NCI-H526 (cell line): ENCODE data around the gene GPRC5D.

Experiments
- DNase-seq, 2 experiments: peaks; one replicate each; lab custom pipeline; 2025; lab: John Stamatoyannopoulos, UW

GPRC5D gene

DNA sequence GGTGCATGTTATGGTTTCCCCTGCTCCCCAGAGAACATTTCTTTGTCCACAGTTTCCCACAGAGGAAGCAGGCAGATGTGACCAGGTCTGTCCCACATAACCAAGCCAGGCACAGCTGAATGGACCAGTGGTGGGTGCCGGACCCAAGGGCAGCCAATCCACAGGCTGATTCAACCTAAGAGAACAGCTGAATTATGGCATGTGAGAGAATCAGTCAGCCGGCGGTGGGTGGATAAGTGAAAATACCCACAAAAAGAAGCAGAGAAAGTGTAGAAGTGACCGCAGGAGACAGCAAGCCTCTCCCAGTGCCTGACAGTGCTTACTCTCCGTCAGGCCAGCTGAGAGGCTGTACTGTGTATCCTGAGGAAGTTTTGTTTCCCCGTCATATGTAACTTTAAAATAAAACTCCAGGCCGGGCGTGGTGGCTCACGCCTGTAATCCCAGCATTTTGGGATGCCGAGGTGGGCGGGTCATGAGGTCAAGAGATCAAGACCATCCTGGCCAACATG is 14.9 kb downstream of the GPRC5D start:
- DNase-seq: no peak

DNA sequence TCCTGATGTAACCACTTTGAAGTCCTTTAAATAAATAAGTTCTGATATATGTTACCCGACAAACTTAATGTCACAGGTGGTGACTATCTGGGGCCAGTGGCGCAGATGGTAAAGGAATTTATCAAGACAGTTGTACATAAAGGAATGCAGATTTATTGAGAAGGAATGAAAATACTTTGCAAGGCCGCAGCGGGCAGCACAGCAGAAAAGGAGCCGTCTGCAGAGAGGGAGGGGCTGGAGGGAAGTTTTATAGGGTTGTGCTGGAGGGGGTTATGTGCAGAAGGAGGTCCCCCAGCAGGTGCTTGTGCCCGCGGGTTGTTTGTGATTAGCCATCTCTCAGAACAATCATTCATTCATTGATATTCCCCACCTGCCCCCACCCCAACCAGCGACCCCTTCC is 17.4 kb downstream of the GPRC5D start:
- DNase-seq: no peak

GRCh38 chr12:12933742-12934141 is 18.2 kb downstream of the GPRC5D start:
- DNase-seq: peak; percentile 26 to 46

DNA sequence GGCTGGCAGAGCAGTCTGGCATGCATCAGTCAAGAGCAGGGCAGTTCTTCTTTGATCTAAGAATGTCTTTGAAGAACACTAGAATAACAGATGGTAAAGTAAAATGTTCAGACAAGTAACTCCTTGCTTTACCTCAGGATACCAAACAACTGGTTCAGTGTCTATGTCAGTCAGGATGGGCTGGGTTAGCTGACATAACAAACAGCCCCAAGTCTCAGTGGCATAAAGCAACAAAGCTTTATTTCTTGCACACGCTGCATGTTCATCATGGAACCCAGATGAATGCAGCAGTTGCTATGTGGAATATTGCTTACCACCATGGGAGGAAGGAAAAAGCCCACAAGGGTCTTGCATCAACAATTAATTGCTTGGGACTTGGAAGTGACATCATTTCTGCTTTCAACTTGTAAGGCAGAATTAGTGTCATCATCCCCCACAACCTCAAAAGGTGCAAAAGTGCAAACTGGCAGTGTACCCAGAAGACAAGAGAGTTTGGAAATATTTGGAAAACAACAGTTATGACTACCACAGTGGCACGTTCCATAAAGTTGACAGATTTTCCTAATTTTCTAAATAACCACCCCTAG is 21.2 kb downstream of the GPRC5D start:
- DNase-seq: no peak

- DNase-seq: no peak
These were observed 22.3 kb downstream of the GPRC5D start for GRCh38 chr12:12929696-12930095.

DNA sequence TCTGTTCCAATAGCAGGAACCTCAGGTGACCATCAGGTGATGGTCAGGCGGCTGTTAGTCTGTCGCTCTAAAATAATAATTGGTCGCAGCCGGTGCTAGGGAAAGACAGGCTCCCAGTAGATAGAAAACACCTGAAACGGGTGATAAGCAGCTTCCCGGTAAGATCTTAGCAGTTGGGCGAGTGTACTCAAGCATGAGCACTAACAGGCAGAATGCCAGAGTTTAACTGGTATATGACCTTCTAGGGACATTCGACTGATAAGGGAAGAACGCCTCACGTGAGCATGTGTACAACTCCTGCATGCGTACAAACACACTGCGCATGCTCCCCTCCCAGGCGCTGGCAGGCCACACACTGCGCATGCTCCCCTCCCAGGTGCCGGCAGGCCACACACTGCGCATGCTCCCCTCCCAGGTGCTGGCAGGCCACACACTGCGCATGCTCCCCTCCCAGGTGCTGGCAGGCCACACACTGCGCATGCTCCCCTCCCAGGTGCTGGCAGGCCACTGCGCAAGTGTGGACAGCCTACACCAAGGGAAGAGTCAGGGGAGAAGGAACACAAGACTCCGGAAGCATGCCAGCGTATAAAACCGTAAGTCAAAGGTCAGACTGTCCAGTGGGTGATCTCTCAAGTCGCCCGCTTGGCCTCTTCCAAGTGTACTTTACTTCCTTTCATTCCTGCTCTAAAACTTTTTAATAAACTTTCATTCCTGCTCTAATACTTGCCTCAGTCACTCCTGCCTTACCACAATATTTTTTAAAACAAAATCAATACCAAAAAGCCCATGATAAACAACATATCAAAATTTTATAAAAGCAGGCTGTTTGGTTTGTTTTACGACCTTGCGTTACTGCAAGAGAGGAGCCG is 24.5 kb downstream of the GPRC5D start:
- DNase-seq: peak; percentile 52 to 91

GRCh38 chr12:12926571-12927071 is 25.3 kb downstream of the GPRC5D start:
- DNase-seq: no peak

DNA sequence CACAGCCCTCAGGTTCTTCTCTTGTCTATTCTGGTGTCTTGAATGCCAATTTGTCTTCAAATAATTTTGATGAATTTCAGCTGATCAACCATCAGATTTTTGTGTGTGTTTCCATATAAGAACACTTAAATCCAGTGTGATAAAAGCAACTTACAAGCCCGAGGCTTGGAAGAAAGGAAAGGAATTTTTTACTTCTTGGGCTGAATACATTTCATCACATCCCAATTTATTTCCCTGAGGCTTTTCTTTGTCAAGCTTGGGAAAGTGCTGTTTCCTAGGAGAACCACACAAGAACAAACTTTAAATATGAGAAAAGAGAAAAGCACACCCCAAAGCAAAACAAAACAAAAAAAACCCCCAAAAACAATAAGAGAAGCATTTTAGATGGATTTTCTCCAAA is 26.6 kb downstream of the GPRC5D start:
- DNase-seq: no peak

- DNase-seq: no peak
These were observed 27.8 kb downstream of the GPRC5D start for GRCh38 chr12:12924169-12924568.

DNA sequence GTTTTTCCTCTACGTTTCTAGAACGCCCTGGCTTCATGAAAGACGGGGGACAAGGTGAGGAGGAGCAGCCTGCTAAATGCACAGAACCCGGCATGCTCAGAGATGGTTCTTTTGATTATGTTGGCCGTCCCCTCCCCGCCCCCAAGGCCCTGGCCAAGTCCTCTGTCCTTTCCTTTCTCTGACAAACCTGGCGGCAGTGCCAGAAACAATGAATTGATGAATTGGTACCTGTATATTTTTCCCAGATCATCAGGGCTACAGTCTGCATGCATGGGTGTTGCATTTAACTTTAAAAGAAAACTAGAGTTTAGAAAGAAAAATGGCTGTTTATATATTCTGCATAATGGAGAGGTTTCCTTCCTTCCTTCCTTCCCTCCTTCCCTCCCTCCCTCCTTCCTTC is 29.0 kb downstream of the GPRC5D start:
- DNase-seq: no peak

DNA sequence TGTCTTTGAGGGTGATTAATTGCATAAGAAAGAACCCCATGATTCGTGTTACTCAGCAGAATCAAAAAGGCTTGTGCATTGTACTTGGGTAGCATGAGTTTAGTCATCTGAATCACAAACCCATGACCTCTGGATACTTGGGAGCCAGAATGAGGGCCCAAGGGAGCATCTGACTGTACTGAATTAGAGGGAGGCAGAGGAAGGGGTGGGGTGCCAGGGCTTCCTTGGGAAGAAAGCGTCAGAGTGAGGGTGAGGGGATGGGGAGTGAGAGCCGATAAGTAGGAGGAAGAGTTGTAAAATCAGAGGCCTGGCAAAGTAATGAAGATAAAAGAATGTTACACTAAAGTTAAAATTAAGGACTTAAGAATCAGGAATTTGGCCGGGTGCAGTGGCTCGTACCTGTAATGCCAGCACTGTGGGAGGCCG is 29.8 kb downstream of the GPRC5D start:
- DNase-seq: no peak

DNA sequence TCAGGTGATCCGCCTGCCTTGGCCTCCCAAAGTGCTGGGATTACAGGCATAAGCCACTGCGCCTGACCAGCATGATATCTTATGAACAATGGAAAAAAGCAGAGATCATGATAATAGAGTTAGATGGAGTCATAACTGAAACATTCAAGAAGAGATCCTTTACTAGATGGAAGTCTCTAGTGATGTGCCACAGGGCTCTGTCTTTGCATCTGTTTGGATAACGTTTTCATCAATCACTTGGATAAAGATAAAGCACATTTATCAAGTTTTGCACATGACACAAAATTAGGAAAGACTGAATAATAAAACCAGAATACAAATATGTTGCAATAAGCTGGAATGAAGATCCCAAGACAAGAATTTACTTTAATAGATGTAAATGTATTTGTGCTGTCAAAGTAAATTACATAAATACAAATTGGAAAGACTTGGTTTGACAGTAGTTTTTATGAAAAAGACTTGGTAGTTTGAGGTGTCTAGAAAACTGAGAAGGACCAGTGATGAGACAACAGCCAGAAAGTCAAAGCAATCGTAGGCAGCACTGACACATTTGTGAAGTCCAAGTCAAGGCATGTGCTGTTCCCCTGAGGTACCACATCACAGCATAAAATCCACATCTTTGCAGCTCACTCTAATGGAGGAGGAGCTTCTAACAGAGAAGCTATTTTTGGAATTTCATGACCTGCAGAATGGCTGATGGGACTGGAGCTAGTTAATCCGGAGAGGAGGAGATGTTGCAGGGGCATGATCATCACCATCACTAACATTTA is 32.1 kb downstream of the GPRC5D start:
- DNase-seq: no peak

GRCh38 chr12:12918781-12919389 is 33.1 kb downstream of the GPRC5D start:
- DNase-seq: no peak

DNA sequence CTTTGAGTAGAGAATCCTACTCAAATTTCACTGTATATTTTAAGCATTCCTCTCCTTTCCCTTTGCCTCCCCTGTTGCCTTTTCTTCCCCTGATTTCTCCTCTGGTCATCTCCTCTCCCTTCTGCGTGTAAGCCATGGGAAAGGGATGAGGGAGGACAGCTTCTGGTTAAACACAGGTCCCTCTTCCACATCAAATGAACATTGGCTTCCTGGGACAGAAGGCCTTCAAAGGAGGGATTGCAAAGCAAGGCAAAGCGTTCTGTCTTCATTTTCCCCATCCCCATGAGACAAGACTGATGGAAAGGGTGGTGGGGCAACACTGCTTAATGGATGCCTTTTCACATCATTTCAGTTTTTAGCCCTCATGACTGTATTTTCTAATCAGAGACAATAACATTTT is 34.5 kb downstream of the GPRC5D start:
- DNase-seq: no peak

GRCh38 chr12:12916135-12916944 is 35.6 kb downstream of the GPRC5D start:
- DNase-seq: peak; percentile 68 to 89

DNA sequence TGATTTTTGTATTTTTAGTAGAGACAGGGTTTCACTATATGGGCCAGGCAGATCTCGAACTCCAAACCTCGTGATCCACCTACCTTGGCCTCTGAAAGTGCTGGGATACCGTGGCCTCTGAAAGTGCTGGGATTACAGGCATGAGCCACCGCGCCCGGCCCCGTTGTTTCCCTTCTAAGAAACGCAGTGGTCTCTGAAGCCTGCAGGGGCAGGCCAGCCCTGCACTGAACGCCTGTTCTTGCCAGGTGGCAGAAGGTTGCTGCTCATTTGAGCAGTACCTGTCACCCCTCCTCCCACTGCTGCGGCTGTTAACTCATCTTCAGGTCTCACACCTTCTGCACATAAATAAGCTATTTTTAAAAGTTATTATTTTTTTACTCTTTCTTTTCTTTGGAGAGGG is 36.3 kb downstream of the GPRC5D start:
- peak in 1 of 2 experiments; percentile 32 for DNase-seq

DNA sequence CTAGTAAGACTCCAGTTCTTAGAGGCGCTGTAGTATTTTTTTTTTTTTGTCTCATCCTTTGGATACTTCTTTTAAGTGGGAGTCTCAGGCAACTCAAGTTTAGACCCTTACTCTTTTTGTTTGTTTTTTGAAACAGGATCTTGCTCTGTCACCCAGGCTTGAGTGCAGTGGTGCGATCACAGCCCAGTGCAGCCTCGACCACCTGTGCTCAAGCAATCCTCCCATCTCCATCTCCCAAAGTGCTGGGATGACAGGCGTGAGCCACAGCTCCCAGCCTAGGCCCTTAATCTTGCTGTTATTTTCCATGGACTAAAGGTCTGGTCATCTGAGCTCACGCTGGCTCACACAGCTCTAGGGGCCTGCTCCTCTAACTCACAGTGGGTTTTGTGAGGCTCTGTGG is 39.3 kb downstream of the GPRC5D start:
- DNase-seq: no peak

DNA sequence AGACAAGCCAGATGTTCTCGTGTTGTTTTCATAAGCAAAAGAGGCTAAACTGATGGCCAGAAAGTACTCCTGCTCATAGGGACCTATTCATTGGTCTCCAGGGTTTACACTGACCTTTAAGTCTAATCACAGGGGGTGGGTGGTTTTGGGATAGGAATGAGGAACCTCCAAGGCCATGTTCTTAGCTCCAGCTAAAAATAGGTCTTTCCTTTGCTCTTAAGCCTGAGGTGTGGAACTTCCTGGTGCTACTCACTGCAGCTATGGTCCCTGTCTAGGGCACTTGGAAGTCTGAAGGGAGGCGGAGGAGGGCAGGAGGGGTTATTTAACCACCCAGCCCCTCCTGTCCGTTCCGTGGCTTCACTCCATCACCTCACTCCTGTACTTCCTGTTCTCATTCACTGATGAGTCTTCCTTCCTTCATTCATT is 42.0 kb downstream of the GPRC5D start:
- no peak for DNase-seq

- no peak for DNase-seq
These were observed 42.6 kb downstream of the GPRC5D start for GRCh38 chr12:12909228-12909994.

- DNase-seq: no peak
These were observed 43.3 kb downstream of the GPRC5D start for GRCh38 chr12:12908711-12909110.
